Muscle layer of duodenum (tissue), 2 donors: ENCODE measurements around the gene RPL19.

Experiments
- H3K27ac ChIP-seq: one replicate; pipeline ENCODE4 v1.7.0; 2013; ENCODE audit warnings: mild to moderate bottlenecking, low read length
- H3K27me3 ChIP-seq: one replicate; pipeline ENCODE4 v1.7.0; 2013; ENCODE audit warnings: low read depth, mild to moderate bottlenecking, control low read depth, low read length
- H3K36me3 ChIP-seq, 2 donors: one replicate each; pipeline ENCODE4 v1.7.0; 2013; ENCODE audit warnings: low read length in 2 of 2, control low read depth in 1 of 2, mild to moderate bottlenecking in 1 of 2; ENCODE audit not compliant: insufficient read depth in 2 of 2, control insufficient read depth in 1 of 2
- H3K4me1 ChIP-seq, 2 donors: one replicate each; pipeline ENCODE4 v1.7.0; 2013; ENCODE audit warnings: low read length in 2 of 2, mild to moderate bottlenecking in 2 of 2, control low read depth in 1 of 2, moderate library complexity in 1 of 2; ENCODE audit not compliant: insufficient read depth in 2 of 2, control insufficient read depth in 1 of 2
- H3K4me3 ChIP-seq, 2 donors: one replicate each; pipeline ENCODE4 v1.7.0; 2013; ENCODE audit warnings: low read length in 2 of 2, low read depth in 1 of 2, mild to moderate bottlenecking in 1 of 2
- H3K9me3 ChIP-seq, 2 donors: one replicate each; pipeline ENCODE4 v1.7.0; 2013; ENCODE audit warnings: low read length in 2 of 2, control low read depth in 1 of 2, mild to moderate bottlenecking in 1 of 2; ENCODE audit not compliant: control insufficient read depth in 1 of 2
- donor health status: healthy.

The RPL19 gene

GRCh38 chr17:39199820-39200069, 338 bp upstream of the RPL19 start:
- no peaks in the 10 kb centered on the region for H3K27me3 ChIP-seq
- H3K4me1 ChIP-seq = peaks cover 9 to 47% of the 10 kb centered on the region in 2 donors
- H3K27ac ChIP-seq = peak overlapping the region; percentile 100
- peaks cover 26 to 39% of the 10 kb centered on the region in 2 donors for H3K36me3 ChIP-seq
- peak overlapping the region; percentile 95 to 97 for H3K4me3 ChIP-seq
- no peaks in the 10 kb centered on the region for H3K9me3 ChIP-seq

- Histone ChIP-seq H3K27ac (peak overlapping the region; percentile 100), H3K27me3 (no peaks in the 10 kb centered on the region), H3K36me3 (peaks cover 31 to 44% of the 10 kb centered on the region in 2 donors), H3K4me1 (peaks cover 6 to 34% of the 10 kb centered on the region in 2 donors), H3K4me3 (peak overlapping the region; percentile 95 to 97), H3K9me3 (no peaks in the 10 kb centered on the region)
Observed at GRCh38 chr17:39200957-39201510, 951 bp downstream of the RPL19 start.

GRCh38 chr17:39204245-39204644, 4.2 kb downstream of the RPL19 start:
- Histone ChIP-seq H3K4me3 (no peak overlapping the region), H3K36me3 (peaks cover 31 to 44% of the 10 kb centered on the region in 2 donors), H3K27ac (no peak overlapping the region), H3K27me3 (no peaks in the 10 kb centered on the region), H3K9me3 (no peaks in the 10 kb centered on the region), H3K4me1 (peaks cover 7 to 28% of the 10 kb centered on the region in 2 donors)

- Histone ChIP-seq H3K4me3 (no peak overlapping the region), H3K9me3 (no peaks in the 10 kb centered on the region), H3K27me3 (no peaks in the 10 kb centered on the region), H3K36me3 (peaks cover 31 to 42% of the 10 kb centered on the region in 2 donors), H3K4me1 (peaks cover 10 to 33% of the 10 kb centered on the region in 2 donors), H3K27ac (no peak overlapping the region)
Observed at GRCh38 chr17:39205112-39205526, 5.0 kb downstream of the RPL19 start.

GRCh38 chr17:39208136-39208535, 8.1 kb downstream of the RPL19 start:
- no peaks in the 10 kb centered on the region for H3K27me3 ChIP-seq
- H3K4me1 ChIP-seq = peaks cover 5 to 19% of the 10 kb centered on the region in 2 donors
- H3K4me3 ChIP-seq = no peak overlapping the region
- no peaks in the 10 kb centered on the region for H3K9me3 ChIP-seq
- H3K36me3 ChIP-seq = peaks cover 17 to 21% of the 10 kb centered on the region in 2 donors
- no peak overlapping the region for H3K27ac ChIP-seq

- H3K4me3 ChIP-seq = no peak overlapping the region
Observed at GRCh38 chr17:39208893-39209292, 8.8 kb downstream of the RPL19 start.

GRCh38 chr17:39209317-39210092, 9.4 kb downstream of the RPL19 start:
- H3K9me3 ChIP-seq = no peaks in the 10 kb centered on the region
- peak overlapping the region in 1 of 2 donors; percentile 49 for H3K4me3 ChIP-seq
- peaks cover 5 to 19% of the 10 kb centered on the region in 2 donors for H3K4me1 ChIP-seq
- no peak overlapping the region for H3K27ac ChIP-seq
- H3K36me3 ChIP-seq = peaks cover 7% of the 10 kb centered on the region in 2 donors
- no peaks in the 10 kb centered on the region for H3K27me3 ChIP-seq

More at GRCh38 chr17:39208893-39209292, 8.8 kb downstream of the RPL19 start:
- no peak overlapping the region for H3K27ac ChIP-seq
- H3K27me3 ChIP-seq = no peaks in the 10 kb centered on the region
- H3K4me1 ChIP-seq = peaks cover 5 to 19% of the 10 kb centered on the region in 2 donors
- no peaks in the 10 kb centered on the region for H3K9me3 ChIP-seq
- peaks cover 13% of the 10 kb centered on the region in 2 donors for H3K36me3 ChIP-seq

- Histone ChIP-seq H3K27ac (no peak overlapping the region), H3K4me1 (peaks cover 5 to 19% of the 10 kb centered on the region in 2 donors), H3K36me3 (peaks cover 1 to 2% of the 10 kb centered on the region in 2 donors), H3K9me3 (no peaks in the 10 kb centered on the region), H3K4me3 (peak overlapping the region in 1 of 2 donors; percentile 49), H3K27me3 (no peaks in the 10 kb centered on the region)
Observed at GRCh38 chr17:39210093-39210434, 10.0 kb downstream of the RPL19 start.

GRCh38 chr17:39212195-39212810, 12.2 kb downstream of the RPL19 start:
- Histone ChIP-seq H3K27me3 (no peaks in the 10 kb centered on the region), H3K4me3 (no peak overlapping the region), H3K9me3 (no peaks in the 10 kb centered on the region), H3K36me3 (no peaks in the 10 kb centered on the region), H3K4me1 (peaks cover 5 to 19% of the 10 kb centered on the region in 2 donors), H3K27ac (no peak overlapping the region)

GRCh38 chr17:39212841-39213480, 12.9 kb downstream of the RPL19 start:
- no peaks in the 10 kb centered on the region for H3K27me3 ChIP-seq
- H3K9me3 ChIP-seq = no peaks in the 10 kb centered on the region
- H3K4me3 ChIP-seq = no peak overlapping the region
- no peak overlapping the region for H3K27ac ChIP-seq
- no peaks in the 10 kb centered on the region for H3K36me3 ChIP-seq
- H3K4me1 ChIP-seq = peaks cover 5 to 19% of the 10 kb centered on the region in 2 donors

GRCh38 chr17:39213852-39214251, 13.8 kb downstream of the RPL19 start:
- H3K36me3 ChIP-seq = no peaks in the 10 kb centered on the region
- H3K27me3 ChIP-seq = no peaks in the 10 kb centered on the region
- no peaks in the 10 kb centered on the region for H3K9me3 ChIP-seq
- H3K27ac ChIP-seq = no peak overlapping the region
- peaks cover 5 to 14% of the 10 kb centered on the region in 2 donors for H3K4me1 ChIP-seq
- no peak overlapping the region for H3K4me3 ChIP-seq
